ENCODE data around the gene THSD7A.

The THSD7A gene

GRCh38 chr7:11343818-11344413, 488.1 kb downstream of the THSD7A start:
- no peak for DNase-seq (ENCODE audit: low read depth in 1 of 2, low spot score in 1 of 2)

- no peak for DNase-seq (ENCODE audit: low read depth in 1 of 2, low spot score in 1 of 2)
Observed at GRCh38 chr7:11343136-11343535, 488.9 kb downstream of the THSD7A start.

GRCh38 chr7:11341285-11341944, 490.6 kb downstream of the THSD7A start:
- DNase-seq (ENCODE audit: low read depth in 1 of 2, low spot score in 1 of 2): no peak

- no peak for DNase-seq (ENCODE audit: low read depth in 1 of 2, low spot score in 1 of 2)
Observed at GRCh38 chr7:11336432-11336831, 495.6 kb downstream of the THSD7A start.

- DNase-seq (ENCODE audit: low read depth in 1 of 2, low spot score in 1 of 2): no peak
Observed at GRCh38 chr7:11335947-11336346, 496.1 kb downstream of the THSD7A start.

GRCh38 chr7:11332865-11333228, 499.2 kb downstream of the THSD7A start:
- no peak for DNase-seq (ENCODE audit: low read depth in 1 of 2, low spot score in 1 of 2)

- no peak for DNase-seq (ENCODE audit: low read depth in 1 of 2, low spot score in 1 of 2)
Observed at GRCh38 chr7:11332186-11332864, 499.7 kb downstream of the THSD7A start.

- no peak for DNase-seq (ENCODE audit: low read depth in 1 of 2, low spot score in 1 of 2)
Observed at GRCh38 chr7:11331128-11332102, 500.6 kb downstream of the THSD7A start.

GRCh38 chr7:11330717-11331116, 501.3 kb downstream of the THSD7A start:
- no peak for DNase-seq (ENCODE audit: low read depth in 1 of 2, low spot score in 1 of 2)

- DNase-seq (ENCODE audit: low read depth in 1 of 2, low spot score in 1 of 2): no peak
Observed at GRCh38 chr7:11330208-11330607, 501.8 kb downstream of the THSD7A start.

GRCh38 chr7:11329626-11330025, 502.4 kb downstream of the THSD7A start:
- no peak for DNase-seq (ENCODE audit: low read depth in 1 of 2, low spot score in 1 of 2)

GRCh38 chr7:11328309-11328708, 503.7 kb downstream of the THSD7A start:
- no peak for DNase-seq (ENCODE audit: low read depth in 1 of 2, low spot score in 1 of 2)

- no peak for DNase-seq (ENCODE audit: low read depth in 1 of 2, low spot score in 1 of 2)
Observed at GRCh38 chr7:11327633-11328032, 504.4 kb downstream of the THSD7A start.

Data from stimulated activated CD4-positive, alpha-beta T cell treated with anti-CD3 and anti-CD28 coated beads, Interleukin-15, amount 100 ng/mL, for 1 hour (primary cell).